GM19025 (cell line): Measurements from ENCODE around the gene ABTB2.
A peak's percentile ranks its signal among the peaks of the same experiment; 100 is the strongest.

ENCODE experiments used
- ATAC-seq: cut with Tn5 transposase; IDR thresholded peaks from one replicate; pipeline ENCODE4 v1.9.1; 2021; ENCODE audit warnings: mild to moderate bottlenecking, low read depth, moderate library complexity; ENCODE audit not compliant: unreplicated experiment

ABTB2 gene

DNA sequence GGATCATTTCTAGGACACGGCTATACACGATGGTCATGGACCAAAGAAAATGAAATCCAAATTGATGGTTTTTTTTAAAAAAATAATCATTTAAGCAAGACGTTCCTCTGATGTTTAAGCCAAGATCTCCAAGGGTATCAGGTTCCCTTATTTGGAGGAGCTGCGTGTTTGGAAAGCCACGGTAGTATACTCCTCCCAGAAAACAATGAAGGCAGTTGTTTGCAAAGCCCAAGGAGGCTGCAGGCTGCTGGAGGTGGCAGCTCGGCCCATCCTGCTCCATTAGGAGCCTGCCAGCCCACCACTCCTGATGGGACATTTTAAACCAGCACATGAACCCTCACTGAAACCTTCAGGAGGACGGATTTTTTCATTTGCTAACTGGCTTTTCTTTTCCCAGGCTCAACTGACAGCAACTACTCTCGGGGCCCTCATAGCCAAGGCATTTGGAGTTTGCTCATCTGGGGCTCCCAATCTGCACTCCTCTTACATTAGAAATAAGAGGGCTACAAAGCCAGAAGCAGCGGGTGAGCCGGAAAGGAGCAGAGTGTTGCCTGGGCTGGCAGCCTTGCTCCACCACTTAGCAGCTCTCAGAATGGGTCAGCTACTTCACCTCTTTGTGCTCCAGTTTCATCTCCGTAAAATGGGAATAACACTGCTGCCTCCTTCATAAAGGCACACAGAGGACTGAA, 58.4 kb downstream of the ABTB2 start:
- no peak for ATAC-seq

DNA sequence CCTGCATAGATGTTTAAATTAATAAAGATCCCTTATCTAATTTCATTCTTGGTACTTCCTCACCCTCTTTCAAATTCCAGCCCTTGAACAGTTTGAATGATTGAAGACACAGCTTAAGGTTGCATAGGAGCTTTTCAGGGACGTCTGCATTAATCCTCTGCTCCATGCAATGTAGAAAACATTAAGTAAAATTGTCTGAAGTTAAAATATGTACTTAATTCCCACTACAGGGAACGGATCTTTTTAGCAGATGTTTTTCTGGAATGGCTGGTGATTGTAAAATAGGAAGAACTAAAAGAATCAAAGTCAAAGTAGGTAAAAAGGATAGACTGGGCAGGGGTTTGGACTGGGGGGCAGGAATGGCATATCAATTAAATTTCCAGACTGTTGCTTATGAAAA, 58.9 kb downstream of the ABTB2 start:
- ATAC-seq: no peak

DNA sequence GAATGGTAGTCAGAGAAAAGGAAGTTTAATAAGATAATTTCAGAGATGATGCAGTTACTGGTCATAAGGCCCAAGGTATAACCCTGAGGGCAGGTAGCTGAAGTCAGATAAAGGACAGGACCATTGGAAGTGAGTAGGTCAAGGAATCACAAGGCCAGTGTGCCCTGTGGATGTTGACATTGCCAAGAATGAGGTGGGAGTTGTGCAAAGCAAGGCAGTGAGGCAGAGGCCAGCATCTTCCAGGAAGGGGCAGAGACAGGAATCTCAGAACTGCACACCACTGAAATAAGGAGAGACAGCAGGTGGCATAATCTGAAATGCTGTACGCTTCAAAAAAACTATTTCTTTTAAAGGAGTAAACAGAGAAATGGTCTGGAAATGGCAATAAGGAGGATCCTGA, 61.4 kb downstream of the ABTB2 start:
- no peak for ATAC-seq

DNA sequence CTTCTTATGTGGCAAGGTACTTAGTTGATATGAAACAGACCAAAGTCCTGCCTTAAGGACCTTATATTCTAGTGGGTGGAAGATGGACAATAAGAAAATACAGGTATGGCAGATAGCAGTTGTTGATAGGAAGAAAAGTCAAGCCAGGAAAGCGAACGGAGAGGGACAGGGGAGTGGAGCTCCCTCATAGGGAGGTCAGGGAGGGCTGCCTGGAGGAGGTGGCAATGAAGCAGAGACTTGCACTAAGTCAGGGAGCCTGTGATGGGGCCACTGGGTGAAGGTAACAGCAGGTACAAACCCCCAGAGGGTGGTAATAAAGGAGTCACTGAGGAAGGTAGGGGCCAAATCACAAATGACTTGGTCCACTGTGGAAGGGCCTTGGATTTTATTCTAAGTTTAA, 65.3 kb downstream of the ABTB2 start:
- no peak for ATAC-seq

DNA sequence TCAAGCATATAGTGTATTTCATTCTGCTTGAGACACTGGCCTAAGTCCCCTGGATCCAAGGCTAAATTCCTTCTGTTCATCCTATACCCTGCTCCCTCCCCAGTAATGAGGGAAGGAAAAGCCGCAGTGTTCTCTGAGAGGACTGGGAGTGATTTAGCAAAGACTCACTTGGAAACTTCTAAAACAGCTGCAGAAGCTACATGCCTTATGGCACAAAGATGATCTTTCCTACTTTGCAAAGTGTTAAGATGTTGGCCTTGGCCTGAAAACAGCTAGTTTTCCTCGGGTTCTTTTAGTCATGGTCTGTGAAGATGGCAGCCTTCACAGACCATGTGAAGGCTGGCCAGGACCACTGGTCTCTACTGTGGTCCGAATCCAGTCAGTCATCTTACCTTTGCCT, 65.7 kb downstream of the ABTB2 start:
- ATAC-seq: no peak

DNA sequence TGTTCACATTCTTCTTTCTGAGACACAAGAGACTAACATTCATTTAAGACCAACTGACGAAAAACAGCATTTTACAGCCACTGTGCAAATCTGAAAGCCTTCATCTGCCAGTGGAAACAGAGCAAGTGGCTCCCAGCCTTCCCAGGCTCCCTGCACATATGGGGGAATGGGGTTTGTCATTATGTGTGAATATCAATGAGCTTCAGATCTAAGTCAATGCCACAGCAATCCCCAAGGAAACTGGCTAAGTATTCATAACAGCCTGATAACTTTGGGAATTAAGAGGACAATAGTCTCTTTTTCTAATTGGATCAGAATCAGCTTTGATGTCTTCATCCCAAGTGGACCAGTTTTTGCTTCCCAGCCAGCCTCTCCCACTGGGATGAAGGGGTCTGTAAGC, 66.9 kb downstream of the ABTB2 start:
- no peak for ATAC-seq

DNA sequence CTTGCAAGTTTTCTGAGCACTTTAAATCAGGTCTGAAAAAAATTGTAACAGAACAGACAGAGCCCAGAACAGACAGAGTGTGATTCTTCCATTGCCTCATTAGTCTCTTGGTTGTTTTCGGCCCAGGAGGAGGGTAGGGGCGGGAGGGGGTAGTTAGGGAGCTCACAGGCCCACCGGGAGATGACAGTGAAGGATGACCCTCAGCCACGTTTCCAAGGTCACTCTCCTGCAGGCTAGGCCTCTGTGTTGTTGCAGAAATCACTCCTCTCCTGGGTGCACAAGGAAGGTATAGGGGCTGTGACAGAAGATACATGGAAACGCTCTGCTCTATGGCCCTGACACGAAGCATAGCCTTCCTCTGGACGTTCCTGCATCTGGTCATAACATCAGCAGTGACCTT, 69.3 kb downstream of the ABTB2 start:
- no peak for ATAC-seq

DNA sequence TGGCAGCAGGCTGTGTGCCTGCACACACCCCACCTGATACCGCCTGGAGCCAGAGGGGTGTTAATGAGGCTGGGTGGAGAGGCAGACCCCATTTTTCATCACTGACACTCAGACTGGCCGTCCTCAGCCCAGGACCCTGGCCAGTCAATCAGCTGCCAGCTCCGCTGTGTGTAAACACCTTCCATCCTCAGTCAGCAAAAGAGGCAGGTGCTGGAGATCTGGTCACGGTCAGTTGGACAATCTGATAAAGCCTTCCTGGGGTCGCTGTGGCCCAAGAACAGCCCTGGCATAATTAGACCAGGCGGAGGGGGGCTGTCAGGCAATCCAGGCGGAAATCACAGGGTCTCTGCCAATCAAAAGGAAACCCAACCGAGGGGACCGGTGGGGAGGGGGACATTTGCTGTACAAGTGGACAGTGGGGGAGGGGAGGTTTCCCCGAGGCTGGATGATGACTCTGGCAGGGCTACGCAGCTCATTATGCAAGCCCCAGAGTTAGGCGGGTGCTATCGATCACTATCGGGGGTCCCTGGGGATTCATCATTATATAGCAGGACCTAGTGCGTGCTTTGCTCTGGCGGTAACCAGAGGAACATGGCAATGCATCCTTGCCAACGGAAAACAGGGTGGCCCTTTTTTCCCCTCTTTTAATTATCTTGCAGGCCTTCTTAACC, 72.9 kb downstream of the ABTB2 start:
- ATAC-seq: no peak

DNA sequence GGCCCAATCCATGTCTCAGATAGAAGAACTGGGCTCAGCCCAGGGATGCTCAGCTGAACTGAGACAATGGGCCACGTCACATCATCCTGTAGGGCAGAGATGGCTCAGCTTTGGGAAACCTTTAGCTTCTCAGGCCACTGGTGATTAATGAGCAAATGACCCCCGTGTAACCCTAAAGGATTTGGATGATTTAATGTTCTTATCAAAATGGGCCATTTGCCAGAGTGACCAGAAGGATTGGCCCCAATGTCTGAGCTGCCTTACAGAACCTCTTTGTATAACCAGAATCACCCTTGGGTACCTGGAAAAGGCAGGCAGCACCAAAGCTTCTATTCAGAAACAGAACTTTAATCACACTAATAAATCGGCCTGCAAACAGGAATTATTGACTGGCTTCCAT, 73.7 kb downstream of the ABTB2 start:
- ATAC-seq: no peak

DNA sequence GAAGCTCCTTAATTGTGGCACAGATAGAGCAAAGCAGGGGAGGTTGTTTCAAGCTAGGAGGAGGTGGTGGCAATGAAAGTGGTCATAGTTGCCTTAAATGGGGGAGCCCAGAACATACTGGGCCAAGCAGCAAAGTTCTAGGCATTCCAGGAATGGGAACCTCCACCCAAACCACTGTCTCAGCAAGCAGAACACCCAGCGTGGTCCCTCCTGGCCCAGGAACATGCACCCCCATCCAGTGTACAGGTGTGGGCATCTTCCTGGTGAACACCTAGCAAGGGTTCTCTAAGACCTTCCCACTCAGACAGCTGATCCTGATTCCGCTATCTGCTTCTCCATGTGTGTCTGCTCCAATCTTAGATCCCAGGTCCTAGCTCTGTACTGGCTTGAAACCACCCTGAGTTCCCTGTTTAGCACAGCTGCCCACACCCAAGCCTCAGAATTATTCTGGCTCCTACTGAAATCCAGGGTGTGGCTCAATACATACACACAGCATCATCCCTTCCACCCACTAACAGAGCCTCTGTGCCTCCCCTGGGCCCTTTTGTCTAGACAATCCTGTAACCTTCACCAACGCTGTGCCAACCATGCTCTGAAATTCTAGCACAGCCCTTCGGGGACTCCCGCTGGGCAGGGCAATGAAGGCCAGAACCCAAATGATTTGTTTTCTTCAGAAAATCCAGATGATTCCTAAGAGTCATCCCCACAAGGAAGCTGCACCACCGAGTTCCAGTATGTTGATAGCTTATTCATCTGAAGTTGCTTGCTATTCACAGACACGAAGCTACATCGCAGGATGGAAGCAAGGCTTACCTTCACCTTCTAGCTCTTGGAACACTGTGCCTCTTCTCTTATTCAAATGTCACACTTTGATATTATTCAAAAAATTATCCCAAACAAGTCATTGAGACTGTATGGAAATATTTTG, 76.6 kb downstream of the ABTB2 start:
- no peak for ATAC-seq

DNA sequence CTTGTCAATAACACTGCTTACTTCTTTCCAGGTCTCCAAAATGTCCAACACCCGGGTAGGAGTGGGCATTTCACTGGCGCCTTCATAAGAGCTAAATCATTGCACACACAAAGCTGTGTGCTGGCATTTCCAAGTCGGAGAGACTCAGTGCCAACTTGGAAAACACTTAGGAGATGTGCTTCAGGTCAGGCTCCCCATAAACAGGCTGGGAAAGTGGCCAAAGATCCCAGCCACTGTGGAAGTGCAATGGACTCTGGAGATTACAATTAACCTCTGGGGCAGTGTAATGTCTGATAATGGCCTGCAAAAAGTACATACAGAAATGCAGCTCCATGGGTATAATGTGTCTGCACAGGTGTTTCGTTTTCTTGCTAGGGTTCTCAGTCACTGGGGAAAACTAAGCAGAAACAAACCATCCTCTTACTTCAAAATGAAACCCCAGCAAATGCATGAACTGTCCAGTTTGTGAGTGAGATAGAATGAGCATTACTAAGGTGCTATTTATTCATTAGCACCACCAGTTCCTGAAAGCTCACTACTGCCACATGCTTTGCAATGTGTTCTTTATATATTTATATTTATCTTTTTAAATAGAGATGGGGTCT, 79.0 kb downstream of the ABTB2 start:
- peak; percentile 68 for ATAC-seq

DNA sequence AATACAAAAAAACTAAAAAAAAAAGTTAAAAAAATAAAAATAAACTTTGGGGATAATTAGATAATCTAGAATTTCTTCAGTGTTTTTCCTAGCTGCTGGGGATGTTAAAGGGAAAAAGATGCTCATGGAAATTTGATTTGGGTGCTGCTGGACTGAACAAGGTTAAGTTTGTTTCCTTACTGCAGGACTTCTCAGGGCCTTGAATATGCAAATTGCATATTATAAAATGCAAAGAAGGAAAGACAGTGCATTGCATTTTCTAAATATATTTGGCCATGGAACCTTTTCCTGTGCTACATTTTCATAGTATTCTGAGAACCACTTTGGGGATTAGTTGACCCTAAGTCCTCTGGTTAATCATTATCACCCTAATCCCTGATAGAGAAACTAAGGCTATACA, 79.6 kb downstream of the ABTB2 start:
- no peak for ATAC-seq

DNA sequence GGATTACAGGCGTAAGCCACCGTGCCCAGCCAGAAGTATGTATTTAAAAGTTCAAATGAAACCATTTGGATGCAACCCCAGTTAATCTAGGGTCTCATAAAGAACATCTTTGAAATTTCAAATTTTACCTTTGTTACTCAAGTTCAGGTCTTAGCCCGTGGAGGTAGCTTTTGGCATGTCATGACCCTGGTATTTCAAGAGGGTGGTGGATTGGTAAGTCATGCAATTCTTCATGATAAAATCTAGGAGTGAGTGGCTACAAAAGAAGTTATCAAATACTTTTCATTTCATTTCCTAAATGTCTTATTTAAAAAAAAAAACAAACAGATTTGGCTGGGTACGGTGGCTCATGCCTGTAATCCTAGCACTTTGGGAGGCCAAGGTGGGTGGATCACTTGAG, 80.6 kb downstream of the ABTB2 start:
- ATAC-seq: no peak

DNA sequence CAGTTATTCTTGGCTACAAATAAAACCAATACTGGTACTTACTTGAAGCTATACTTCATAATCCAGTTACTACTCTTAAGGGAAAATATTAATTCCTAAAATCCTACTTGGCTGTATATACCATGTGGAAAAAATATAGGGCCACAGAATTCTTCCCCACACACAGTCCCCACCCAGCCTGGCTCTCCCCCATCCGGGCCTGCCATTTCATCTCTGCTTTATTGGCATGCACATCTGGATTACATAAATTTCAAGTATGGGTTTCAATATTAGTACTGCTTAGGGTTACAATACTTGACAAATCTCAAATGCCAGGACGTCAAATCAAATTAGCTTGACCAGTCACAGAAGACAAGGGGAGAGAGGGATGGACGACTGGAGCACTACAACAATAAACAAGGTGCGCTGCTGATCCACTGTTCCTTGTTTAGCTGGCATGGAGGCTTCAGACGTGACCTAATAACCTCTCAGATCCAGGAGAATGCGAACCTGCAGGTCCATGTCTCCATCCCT, 81.4 kb downstream of the ABTB2 start:
- ATAC-seq: no peak

DNA sequence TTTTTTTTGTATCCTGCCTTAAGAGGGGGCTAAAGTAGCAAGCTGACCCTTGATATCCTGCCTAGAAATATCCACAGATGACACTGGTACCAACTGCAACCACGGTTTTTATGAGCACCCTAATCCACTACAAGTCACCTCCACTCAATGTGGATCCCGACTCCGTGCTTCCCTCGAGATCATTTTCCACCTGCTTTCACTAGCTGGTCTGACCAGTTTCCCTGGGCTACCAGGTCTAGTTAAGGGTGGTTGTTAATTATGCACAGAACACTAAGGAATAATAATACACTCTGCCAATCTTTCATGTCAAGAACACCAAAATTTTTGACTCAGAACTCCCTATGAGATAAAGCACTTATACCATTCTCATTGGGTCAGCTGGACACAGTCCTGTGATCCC, 82.3 kb downstream of the ABTB2 start:
- no peak for ATAC-seq

DNA sequence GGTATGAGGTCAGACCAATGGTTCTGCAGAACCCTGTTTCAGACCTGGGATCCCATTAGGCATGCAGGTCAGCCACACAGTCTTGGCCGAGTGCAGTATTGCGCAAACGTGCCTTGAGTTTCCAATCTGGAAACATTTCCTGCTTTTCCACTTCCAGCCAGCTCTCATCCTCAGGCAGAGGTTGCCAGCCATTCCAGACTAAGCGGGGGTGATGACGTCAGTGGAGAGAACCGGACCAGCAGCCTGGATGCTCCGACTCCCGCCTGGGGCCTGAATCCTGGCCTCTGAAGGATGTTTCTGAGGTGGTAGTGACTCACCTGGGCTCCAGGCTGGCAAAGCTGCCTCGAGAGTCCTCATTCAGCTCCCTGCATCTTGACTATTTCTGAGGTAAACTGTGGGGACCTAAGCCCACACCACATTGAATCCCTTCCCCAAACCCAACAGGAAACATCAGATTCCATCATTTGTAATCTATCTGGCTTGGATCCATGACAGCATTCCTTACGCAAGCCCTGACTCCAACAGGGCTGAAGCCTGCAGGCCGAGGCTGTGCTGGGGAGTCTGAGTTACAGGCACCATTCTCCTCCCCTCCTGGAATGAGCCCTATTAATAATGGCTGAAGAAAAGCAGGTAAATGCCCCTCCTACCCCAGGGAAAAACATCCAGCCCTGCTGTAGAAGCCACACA, 83.0 kb downstream of the ABTB2 start:
- no peak for ATAC-seq

DNA sequence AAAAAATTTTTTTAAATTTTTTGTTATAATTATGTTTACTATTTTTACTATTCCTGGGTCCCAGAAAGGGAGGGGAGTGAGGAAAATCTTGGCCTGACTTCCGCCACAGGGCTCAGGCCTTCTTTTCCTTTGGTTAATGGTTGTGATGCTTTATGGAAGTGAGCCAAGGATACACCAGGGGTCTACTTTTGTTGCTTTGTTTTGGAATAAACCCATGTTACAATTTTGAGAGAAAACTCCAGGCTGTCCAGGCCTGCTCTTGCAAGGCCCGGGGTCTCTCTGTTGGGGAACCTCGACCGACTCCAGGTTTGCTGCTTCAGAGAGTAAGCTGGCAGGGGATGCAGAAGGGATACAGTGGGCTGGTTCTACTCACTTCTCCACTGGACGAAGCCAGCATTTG, 84.7 kb downstream of the ABTB2 start:
- no peak for ATAC-seq

DNA sequence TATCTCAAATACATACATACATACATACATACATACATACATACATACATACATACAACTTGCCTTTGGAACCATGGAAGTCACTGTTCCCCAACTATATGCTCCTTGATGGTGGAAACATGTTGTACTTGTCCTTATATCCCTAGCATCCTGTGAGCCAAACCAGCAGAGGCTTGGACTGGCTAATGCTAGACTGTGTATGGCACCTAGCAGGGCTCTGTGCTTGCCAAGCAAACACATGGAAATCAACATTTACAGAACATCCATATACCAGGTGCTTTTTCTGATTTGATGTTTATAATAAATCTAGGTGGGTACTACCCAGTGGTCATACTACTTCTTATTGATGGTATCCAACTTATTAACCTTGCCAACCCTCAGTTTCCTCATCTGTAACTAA, 86.1 kb downstream of the ABTB2 start:
- ATAC-seq: no peak

DNA sequence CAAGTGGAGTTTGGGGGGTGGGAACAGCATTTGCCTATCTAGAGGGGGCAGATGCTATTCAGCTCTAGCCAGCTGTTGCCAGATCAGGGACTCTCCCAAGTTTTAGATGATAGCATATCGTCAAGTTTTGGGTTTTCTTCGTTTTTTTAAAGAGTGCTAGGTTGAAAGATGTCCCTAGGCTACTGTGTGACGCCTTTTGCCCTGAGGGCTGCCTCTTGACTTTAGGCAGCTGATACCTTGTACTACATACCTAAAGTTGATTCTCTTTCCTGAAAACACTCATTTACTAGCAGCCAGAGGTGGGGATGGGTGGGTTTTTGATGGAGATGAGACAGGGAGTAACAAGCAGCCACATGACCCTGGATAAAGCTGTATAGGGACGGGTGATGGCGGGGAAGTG, 87.1 kb downstream of the ABTB2 start:
- ATAC-seq: no peak

DNA sequence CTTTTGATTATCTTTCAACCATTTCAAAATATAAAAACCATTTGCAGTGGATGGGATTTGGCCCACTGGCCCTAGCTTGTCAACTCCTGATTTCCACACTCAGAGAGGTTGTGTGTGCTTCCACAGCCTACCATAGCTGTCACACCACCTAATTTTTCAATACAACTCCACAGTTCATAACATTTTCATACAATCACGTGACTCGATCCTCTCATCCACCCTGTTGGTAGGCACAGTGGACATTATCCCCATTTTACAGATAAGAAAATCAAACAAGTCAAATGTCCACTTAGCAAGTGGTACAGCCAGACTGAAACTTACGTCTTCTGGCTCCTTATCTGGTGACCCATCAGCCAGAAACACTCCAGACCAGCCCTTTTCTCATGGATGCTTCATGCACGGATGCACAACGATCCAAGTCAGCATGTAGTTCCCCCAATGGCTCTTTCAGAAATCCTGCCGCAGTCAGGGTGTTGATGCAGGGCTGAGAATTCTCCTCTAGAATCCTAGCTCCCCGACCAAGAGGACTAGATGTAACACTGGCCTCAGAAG, 88.0 kb downstream of the ABTB2 start:
- ATAC-seq: no peak
